Vagina (tissue), 2 donors: ENCODE results near the gene CAMK4.

Experiments used
- POLR2A ChIP-seq, 2 donors: fragments of 450-650 bp; IDR thresholded peaks; one replicate each; pipeline ENCODE4 v1.6.1; 2017; ENCODE audit warnings: antibody characterized with exemption in 2 of 2, mild to moderate bottlenecking in 2 of 2, moderate library complexity in 2 of 2
- POLR2AphosphoS5 ChIP-seq, 2 donors: sonication (generic); formaldehyde crosslinking; IDR thresholded peaks; one replicate each; pipeline ENCODE4 v1.9.0; 2017; ENCODE audit warnings: antibody characterized with exemption in 2 of 2, mild to moderate bottlenecking in 2 of 2, low read depth in 1 of 2; ENCODE audit not compliant: insufficient read depth in 1 of 2

GRCh38 chr5:111387361-111387760, 163.2 kb downstream of the CAMK4 start:
- TF ChIP-seq POLR2A (IDR thresholded peaks at IDR 0.05) (no peak), POLR2AphosphoS5 (IDR thresholded peaks at IDR 0.05; ENCODE audit: insufficient read depth in 1 of 2, low read depth in 1 of 2) (no peak)
